GM12878 (cell line): ENCODE results near the gene TMEM150A. TPM values are rescaled to one million over a fixed set of nuclear protein-coding genes. Genes with fewer than 3 reads are reported as not detected.

Experiments used
- ATAC-seq: fragments of 200-7000 bp; cut with Tn5 transposase; 3 replicates; pipeline ENCODE4 v1.9.1; 2020; ENCODE audit warnings: mild to moderate bottlenecking, moderate library complexity
- BruUV-seq: library from RNA; stranded (reverse); fragments of 400-500 nt; replicated peaks from 2 replicates; lab custom pipeline; 2021; lab: Mats Ljungman, UMichigan
- CTCF ChIA-PET: fragments of 300-600 bp; sonication (Branson Sonifier 250); formaldehyde crosslinking; extraction: SDS; loops from one replicate; lab custom pipeline; 2021; ENCODE audit warnings: inconsistent platforms; lab: Yijun Ruan, JAX
- POLR2A ChIA-PET: fragments of 350-600 bp; formaldehyde crosslinking; extraction: SDS; loops from one replicate; lab custom pipeline; 2021; ENCODE audit warnings: inconsistent platforms; lab: Charles Lee
- RAD21 ChIA-PET: fragments of 300-600 bp; sonication (Branson Sonifier 250); formaldehyde crosslinking; loops from one replicate; lab custom pipeline; 2023; ENCODE audit warnings: antibody characterized with exemption; ENCODE audit not compliant: unreplicated experiment; lab: Charles Lee
- SMC1A ChIA-PET: fragments of 300-600 bp; sonication (Branson Sonifier 250); formaldehyde crosslinking; loops from one replicate; lab custom pipeline; 2023; ENCODE audit not compliant: unreplicated experiment, uncharacterized antibody; lab: Charles Lee
- DNase-seq: peaks from one replicate; pipeline ENCODE4 v3.0.0-alpha.2; 2011; ENCODE audit warnings: low read depth, low spot score
- FAIRE-seq: peaks from 3 replicates; lab custom pipeline; 2011; peaks lifted over from hg19 to GRCh38; lab: Jason Lieb, UNC
- H2AFZ ChIP-seq: 2 replicates; pipeline ENCODE4 v1.6.0; 2011; ENCODE audit warnings: low read depth, low read length, control low read depth; ENCODE audit not compliant: control insufficient read depth
- H3K27ac ChIP-seq: 2 replicates; pipeline ENCODE4 v1.5.1; 2011; ENCODE audit warnings: control low read depth; ENCODE audit not compliant: control insufficient read depth, insufficient read depth
- H3K27me3 ChIP-seq, 2 experiments: replicated peaks in 1 of 2; 2 replicates each; pipeline versions ENCODE4 v1.6.0 to v1.6.1; 2011; ENCODE audit warnings: low read length in 1 of 2; ENCODE audit not compliant: control insufficient read depth in 2 of 2, insufficient read depth in 2 of 2
- H3K36me3 ChIP-seq, 2 experiments: 2 replicates each; pipeline ENCODE4 v1.5.1; 2011; ENCODE audit warnings: low read length in 1 of 2; ENCODE audit not compliant: control insufficient read depth in 2 of 2, insufficient read depth in 2 of 2
- H3K4me1 ChIP-seq: 2 replicates; pipeline ENCODE4 v1.6.1; 2011; ENCODE audit warnings: mild to moderate bottlenecking, low read length, moderate library complexity, mixed read lengths; ENCODE audit not compliant: control insufficient read depth, insufficient read depth
- H3K4me2 ChIP-seq: 2 replicates; pipeline ENCODE4 v1.6.0; 2011; ENCODE audit warnings: control low read depth; ENCODE audit not compliant: control insufficient read depth, insufficient read depth
- H3K4me3 ChIP-seq: fragments of 200-600 bp; sonication (generic); 2 replicates; pipeline ENCODE4 v1.5.1; 2016
- H3K79me2 ChIP-seq: 2 replicates; pipeline ENCODE4 v1.6.0; 2011; ENCODE audit warnings: low read length; ENCODE audit not compliant: control insufficient read depth, insufficient read depth
- H3K9ac ChIP-seq: 2 replicates; pipeline ENCODE4 v1.8.0; 2011; ENCODE audit warnings: low read length, control low read depth, mixed read lengths; ENCODE audit not compliant: control insufficient read depth, insufficient read depth
- H3K9me3 ChIP-seq: replicated peaks from 3 replicates; pipeline ENCODE4 v1.5.1; 2011; ENCODE audit warnings: mild to moderate bottlenecking, low read length; ENCODE audit not compliant: control insufficient read depth, insufficient read depth
- H4K20me1 ChIP-seq: 2 replicates; pipeline ENCODE4 v1.6.0; 2011; ENCODE audit not compliant: control insufficient read depth, insufficient read depth
- KLF5 ChIP-seq: fragments of 450-650 bp; IDR thresholded peaks from 2 replicates; pipeline ENCODE4 v1.6.1; 2014; ENCODE audit warnings: mild to moderate bottlenecking; ENCODE audit not compliant: partially characterized antibody
- MLLT1 ChIP-seq: fragments of 450-650 bp; IDR thresholded peaks from 2 replicates; pipeline ENCODE4 v1.6.1; 2016; ENCODE audit warnings: mild to moderate bottlenecking
- NFYA ChIP-seq: IDR thresholded peaks from 2 replicates; pipeline ENCODE4 v1.6.1; 2011; ENCODE audit warnings: low read depth, mild to moderate bottlenecking, low read length, improper control_type of control experiment, borderline replicate concordance
- POU2F2 ChIP-seq: IDR thresholded peaks from 3 replicates; pipeline ENCODE4 v1.6.1; 2011; ENCODE audit warnings: low read depth, mild to moderate bottlenecking, low read length, borderline replicate concordance
- REST ChIP-seq: IDR thresholded peaks from 2 replicates; pipeline ENCODE4 v1.6.1; 2012; ENCODE audit warnings: mild to moderate bottlenecking, low read depth, low read length
- WGBS: methylation state at CpG from one replicate; pipeline ENCODE4 v1.1.6; 2016; ENCODE audit warnings: low lambda C conversion rate; ENCODE audit not compliant: insufficient replicate concordance, insufficient coverage; ENCODE audit errors: missing lambda C conversion rate; 5-methylcytosine and 5-hydroxymethylcytosine counted together
- in situ Hi-C: fragments of 300-500 bp; cut with MboI; formaldehyde crosslinking; loops from 9 replicates; pipeline ENCODE4 v1.14.3; 2018; ENCODE audit warnings: mixed read lengths
- intact Hi-C: fragments of 100-400 bp; cut with micrococcal nuclease; formaldehyde crosslinking; loops from one replicate; pipeline ENCODE4 v1.14.2; 2022; ENCODE audit not compliant: unreplicated experiment
- polyA plus RNA-seq, 11 experiments: library from polyadenylated mRNA; depleted of rRNA in 4 of 11; unstranded in 6 of 11; stranded (reverse) in 5 of 11; fragments of >200 nt; fragmentation: Nextera tagmentation in 4 of 11; fragmentation: Illumina TruSeq in 1 of 11; extraction: Ambion mirVana in 4 of 11; extraction: Trizol in 1 of 11; gene quantifications; 1 replicate in 1 of 11; 2 replicates in 10 of 11; pipeline versions ENCODE4 v1.2.1 to v1.2.3, GENCODE V29; 2011 to 2016; ENCODE audit warnings: inconsistent platforms in 2 of 11, missing spikeins in 2 of 11, low read depth in 1 of 11
- total RNA-seq, 4 experiments: library from RNA; depleted of rRNA in 3 of 4; stranded (reverse); fragments of >200 nt in 3 of 4; fragmentation: Illumina TruSeq in 1 of 4; extraction: Trizol in 1 of 4; gene quantifications; 2 replicates each; pipeline versions ENCODE4 v1.2.1 to v1.2.3, GENCODE V29; 2013 to 2021

TMEM150A gene
- total and polyA plus RNA-seq, 10 of the 15 experiments (the other 5 are each of a cell fraction or from before 2014, with no cell fraction given), result 0.45 to 4.4 (median 2.6) TPM

GRCh38 chr2:85611217-85611704 is 8.8 kb upstream of the TMEM150A start:
- RAD21 ChIA-PET, result interaction anchor here (0.6 to 1.0 kb wide), 3 partner anchors 11 to 203 kb away, joined by 3 to 4 read pairs (median 4); no protein-coding TSS in a partner anchor
- Histone ChIP-seq H3K79me2 (peaks cover 17% of the 10 kb centered on the region), H4K20me1 (no peaks in the 10 kb centered on the region; the same call in 1 of the 2 replicates), H3K4me3 (peak overlapping the region; percentile 81), H3K4me2 (peak overlapping the region; percentile 72), H2AFZ (peak overlapping the region; percentile 93), H3K4me1 (no peaks in the 10 kb centered on the region), H3K9me3 (no peaks in the 10 kb centered on the region), H3K9ac (peak overlapping the region; percentile 80), H3K36me3 (peaks cover 3 to 17% of the 10 kb centered on the region in 2 experiments; a peak in 3 of 4 replicates), H3K27ac (peak overlapping the region; percentile 55), H3K27me3 (no peaks in the 10 kb centered on the region)
- in situ Hi-C loops, result no loop called here
- TF ChIP-seq MLLT1 (0 out of 2 replicates have a peak, but pooled peaks have one; percentile 30), KLF5 (no peak), REST (no peak), NFYA (no peak), POU2F2 (no peak)
- POLR2A ChIA-PET, result interaction anchor here (0.6 to 2.6 kb wide), 7 partner anchors 10 to 134 kb away, joined by 3 to 14 read pairs (median 4); partner anchors contain the start of genes MAT2A, RNF181 and VAMP8
- SMC1A ChIA-PET, result interaction anchor here (0.6 to 1.4 kb wide), 5 partner anchors 9 to 56 kb away, joined by 3 to 4 read pairs (median 3); partner anchors contain the start of gene RNF181
- WGBS, result 13% methylated on average over 24 of the region's 24 CpGs
- intact Hi-C loops, result no loop called here
- BruUV-seq, result TSS peak; percentile 69
- FAIRE-seq (no peak), ATAC-seq (no peak), DNase-seq (no peak)
- CTCF ChIA-PET, result interaction anchor here (0.7 to 1.1 kb wide), 4 partner anchors 9 to 109 kb away, joined by 3 to 4 read pairs (median 4); no protein-coding TSS in a partner anchor
